DND-41 (cell line): ENCODE results near the gene SLC22A6.

Experiments
- EZH2 ChIP-seq: IDR thresholded peaks from 3 replicates; pipeline ENCODE4 v1.6.1; 2012; ENCODE audit warnings: borderline replicate concordance, low read depth, mild to moderate bottlenecking, moderate library complexity, low read length, inconsistent platforms; ENCODE audit not compliant: severe bottlenecking
- TF ChIP-seq, protein P1 (sequence below): IDR thresholded peaks from 2 replicates; pipeline ENCODE4 v1.5.1; 2012; ENCODE audit warnings: borderline replicate concordance, low read length, moderate library complexity, mild to moderate bottlenecking; ENCODE audit not compliant: poor library complexity, severe bottlenecking; ENCODE audit errors: extremely low read depth

- TF ChIP-seq, protein P1, sequence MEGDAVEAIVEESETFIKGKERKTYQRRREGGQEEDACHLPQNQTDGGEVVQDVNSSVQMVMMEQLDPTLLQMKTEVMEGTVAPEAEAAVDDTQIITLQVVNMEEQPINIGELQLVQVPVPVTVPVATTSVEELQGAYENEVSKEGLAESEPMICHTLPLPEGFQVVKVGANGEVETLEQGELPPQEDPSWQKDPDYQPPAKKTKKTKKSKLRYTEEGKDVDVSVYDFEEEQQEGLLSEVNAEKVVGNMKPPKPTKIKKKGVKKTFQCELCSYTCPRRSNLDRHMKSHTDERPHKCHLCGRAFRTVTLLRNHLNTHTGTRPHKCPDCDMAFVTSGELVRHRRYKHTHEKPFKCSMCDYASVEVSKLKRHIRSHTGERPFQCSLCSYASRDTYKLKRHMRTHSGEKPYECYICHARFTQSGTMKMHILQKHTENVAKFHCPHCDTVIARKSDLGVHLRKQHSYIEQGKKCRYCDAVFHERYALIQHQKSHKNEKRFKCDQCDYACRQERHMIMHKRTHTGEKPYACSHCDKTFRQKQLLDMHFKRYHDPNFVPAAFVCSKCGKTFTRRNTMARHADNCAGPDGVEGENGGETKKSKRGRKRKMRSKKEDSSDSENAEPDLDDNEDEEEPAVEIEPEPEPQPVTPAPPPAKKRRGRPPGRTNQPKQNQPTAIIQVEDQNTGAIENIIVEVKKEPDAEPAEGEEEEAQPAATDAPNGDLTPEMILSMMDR = no peak
- no peak for TF ChIP-seq EZH2
Observed at GRCh38 chr11:62999649-63000048, 14.9 kb upstream of the SLC22A6 start.
